GM19193 (cell line): ENCODE data around the gene CENPX.

Experiments used
- POLR2A ChIP-seq: IDR thresholded peaks from 4 replicates; pipeline ENCODE4 v1.6.1; 2011; ENCODE audit not compliant: insufficient read depth, insufficient read length; ENCODE audit errors: extremely low read depth

Gene CENPX

DNA sequence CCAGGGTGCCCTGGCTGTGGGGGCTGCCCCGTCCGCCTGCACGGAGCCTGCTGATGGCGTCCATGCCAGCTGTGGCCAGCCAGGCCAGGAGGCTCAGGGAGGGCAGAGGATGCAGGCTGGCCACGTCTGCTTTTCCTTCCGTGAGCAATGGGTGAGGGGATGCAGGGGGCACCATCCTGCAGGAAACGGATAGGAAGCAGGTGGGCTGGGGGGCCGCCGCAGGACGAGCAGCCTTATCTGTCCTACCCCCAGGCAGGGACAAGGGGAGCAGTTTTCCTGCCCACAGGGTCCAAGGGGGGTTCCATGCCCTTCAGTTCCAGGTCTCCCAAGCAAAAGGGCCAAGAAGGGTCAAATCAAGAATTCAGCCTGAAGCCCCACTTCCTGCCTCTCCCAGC, 36.2 kb upstream of the CENPX start:
- TF ChIP-seq POLR2A = no peak

DNA sequence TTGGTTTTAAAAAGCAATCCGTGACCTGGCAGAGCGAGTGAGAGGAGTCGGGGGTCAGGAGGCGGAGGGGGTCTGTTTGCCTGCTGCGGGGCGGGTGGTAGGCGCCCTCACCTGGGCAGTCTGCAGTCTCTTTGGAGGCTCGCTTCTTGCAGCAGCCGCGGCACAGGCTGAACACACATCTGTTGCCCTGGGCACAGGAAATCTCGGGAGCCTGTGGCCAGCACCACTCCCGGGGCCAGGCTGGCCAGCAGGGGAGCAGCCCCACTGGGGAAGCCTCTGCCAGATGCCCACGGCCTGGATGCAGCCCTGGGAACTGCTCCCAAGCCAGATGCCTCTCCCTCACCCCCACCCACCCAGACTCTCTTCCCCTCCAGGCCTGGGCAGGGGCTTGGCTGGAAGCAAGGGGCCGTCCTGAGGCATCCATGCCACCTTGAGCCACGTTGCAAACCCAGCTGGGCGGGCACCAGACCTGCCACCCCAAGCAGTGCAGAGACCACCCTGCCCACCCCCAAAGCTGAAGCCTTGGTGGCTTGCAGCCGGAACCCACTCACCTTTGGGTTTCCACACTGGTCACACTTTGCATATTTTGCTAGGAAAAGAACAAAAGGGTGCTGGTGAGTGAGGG, 35.7 kb upstream of the CENPX start:
- no peak for TF ChIP-seq POLR2A

DNA sequence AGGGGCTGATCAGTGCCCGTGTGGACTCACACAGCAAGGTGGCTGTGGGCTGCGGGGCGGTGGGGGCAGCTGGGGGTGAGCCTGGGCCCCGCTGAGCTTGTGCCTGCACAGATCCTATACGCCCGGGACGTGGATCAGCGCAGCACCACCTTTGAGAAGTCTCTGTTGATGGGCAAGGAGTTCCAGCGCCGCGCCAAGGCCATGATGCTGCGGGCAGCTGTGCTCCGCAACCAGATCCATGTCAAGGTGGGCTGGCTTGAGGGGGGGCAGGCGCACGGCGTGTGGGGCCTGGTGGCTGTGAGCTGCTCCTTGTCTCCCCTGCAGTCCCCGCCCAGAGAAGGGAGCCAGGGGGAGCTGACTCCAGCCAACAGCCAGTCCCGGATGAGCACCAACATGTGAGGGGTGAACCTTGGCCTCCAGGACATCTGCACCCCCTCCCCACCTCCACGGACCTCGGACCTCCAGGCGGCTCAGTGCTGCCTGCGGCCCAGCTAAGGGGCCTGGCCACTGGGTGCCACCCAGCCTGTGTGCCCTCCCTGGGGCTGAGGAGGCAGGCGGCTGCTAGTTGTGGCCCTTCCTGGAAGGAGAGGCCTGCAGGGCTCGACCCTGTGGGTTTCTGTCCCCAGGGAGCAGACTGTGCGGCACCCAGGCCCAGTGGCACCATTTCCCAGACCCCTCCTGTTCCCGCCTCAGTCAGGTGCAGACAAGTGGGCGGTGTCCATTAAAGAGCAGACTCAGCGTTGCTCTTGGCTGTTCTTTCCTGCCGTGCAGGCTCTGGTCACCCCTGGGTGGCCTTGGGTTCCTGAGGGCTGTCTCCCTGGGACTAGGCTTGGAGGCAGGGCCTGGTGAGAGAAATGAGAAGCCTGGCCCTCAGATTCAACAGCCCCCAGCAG, 34.3 kb upstream of the CENPX start:
- no peak for TF ChIP-seq POLR2A

DNA sequence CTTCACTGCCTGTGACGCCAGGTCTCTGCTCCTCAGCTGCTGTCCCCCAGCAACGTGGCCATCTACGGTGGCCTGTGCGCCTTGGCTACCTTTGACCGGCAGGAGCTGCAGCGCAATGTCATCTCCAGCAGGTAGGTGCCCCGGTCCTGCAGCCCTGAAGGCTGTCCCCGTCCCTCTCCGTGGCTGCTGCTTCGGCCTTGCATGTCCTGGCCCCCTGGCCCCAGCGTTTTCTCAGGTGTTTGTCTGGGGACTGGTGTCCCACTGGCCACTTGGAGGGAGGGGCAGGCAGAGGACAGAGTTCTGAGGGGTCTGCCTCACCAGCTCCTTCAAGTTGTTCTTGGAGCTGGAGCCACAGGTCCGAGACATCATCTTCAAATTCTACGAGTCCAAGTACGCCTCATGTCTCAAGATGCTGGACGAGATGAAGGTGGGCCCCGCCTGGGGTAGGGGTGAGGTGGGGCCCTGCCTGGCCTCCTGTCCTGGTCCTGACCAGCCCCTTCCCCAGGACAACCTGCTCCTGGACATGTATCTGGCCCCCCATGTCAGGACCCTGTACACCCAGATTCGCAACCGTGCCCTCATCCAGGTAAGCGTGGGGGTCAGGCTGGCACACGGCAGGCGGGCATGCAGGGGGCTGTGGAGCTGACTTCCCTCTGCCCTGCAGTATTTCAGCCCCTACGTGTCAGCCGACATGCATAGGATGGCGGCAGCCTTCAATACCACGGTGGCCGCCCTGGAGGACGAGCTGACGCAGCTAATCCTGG, 33.5 kb upstream of the CENPX start:
- peak; percentile 30 for TF ChIP-seq POLR2A

DNA sequence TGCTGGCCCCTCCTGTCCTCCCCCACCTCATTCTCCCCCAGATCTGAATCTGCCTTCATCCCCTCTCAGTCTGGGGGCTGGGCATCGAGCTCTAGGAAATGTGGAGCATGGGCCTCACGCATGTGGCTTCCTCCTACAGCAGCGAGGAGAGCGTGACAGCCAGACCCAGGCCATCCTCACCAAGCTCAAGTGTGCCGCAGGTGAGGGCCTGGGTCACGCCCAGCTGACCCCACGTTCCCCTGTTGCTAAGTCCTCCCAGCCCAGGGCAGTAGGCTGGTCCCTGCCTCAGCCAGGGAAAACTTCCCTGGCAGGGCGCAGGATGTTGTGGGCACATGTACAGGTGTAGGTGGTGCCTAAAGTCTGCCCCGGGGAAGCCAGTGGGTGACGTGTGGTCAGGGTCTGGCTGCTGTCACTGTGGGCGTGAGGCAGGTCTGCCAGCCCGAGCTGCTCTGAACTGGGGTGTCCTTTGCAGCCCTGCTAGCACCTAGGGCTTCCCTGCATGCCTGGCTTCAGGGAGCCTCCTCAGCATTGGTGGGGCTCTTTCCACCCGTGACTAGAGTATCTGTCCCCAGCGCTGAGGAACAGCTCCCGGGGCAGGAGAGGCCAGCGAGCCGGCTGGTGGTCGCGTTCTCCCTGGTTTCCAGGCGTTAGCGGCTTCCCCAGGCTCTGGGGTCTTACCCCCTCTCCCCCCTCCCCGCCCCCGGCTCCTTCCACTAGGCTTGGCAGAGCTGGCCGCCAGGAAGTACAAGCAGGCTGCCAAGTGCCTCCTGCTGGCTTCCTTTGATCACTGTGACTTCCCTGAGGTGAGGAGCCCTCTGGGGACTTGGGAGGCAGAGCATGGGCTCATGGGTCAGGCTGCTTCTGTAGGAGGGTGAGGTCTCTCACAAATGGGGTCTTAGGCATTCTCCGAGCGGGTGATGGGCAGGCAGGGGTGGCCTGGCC, 32.6 kb upstream of the CENPX start:
- TF ChIP-seq POLR2A = no peak

DNA sequence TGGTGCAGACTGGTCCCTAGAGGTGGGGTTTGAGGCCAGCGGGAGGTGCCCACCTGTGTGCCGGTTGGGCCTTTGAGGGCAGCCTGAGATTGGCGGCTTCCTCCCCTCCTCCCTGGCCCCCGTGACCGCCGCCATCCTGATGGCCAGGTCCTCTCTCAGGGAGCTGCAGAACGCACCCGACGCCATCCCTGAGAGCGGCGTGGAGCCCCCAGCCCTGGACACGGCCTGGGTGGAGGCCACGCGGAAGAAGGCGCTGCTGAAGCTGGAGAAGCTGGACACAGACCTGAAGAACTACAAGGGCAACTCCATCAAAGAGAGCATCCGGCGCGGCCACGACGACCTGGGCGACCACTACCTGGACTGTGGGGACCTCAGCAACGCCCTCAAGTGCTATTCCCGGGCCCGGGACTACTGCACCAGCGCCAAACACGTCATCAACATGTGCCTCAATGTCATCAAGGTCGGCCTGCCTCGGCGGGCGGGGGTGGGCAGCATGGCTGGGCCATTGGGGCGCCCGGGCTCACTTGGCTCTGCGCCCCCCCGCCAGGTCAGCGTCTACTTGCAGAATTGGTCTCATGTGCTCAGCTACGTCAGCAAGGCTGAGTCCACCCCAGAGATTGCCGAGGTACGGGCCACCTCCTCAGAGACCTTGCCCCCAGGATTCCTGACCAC, 31.8 kb upstream of the CENPX start:
- TF ChIP-seq POLR2A = no peak

DNA sequence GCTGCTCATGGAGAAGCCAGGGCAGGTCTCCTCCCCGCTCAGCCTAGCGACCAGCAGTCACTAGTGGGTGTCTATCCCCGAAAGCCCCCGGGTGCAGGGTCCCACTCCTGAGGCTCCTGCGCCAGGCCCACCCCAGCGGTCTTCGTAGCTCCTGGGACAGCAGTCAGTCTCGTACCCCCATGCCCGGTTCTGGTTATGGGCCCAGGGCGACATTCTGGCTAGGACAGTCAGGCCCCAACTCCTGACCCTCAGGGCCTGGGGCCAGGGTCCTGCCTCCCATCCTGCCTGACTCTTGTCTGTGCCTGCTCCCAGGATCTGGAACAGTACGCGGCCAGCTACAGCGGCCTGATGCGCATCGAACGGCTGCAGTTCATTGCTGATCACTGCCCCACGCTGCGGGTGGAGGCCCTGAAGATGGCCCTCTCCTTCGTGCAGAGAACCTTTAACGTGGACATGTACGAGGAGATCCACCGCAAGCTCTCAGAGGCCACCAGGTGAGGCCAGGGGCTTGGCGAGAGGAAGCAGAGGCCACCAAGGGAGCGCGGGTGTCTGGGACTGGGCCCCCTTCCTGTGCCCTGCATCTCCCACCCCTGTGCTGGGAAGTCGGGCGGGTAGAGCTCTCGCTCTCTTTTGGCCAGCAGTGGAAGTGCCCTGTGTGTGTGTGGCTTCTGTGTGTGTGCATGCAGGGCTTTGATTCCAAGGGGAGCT, 31.0 kb upstream of the CENPX start:
- TF ChIP-seq POLR2A = no peak

DNA sequence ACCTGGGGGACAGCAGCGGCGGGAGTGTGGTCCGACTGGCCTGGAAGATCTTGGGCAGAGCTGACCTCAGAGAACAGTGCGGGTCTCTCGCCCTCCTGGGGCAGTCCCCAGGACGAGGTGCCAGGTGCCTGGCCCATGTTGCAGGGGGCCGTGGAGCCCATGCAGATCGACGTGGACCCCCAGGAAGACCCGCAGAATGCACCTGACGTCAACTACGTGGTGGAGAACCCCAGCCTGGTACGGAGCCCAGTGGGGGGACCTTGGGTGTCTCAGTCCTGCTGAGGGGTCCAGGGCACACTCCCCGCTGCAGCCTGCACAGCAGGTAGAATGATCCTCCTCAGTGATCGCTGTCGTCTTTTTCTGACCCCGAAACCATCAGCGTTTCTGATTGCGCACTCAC, 30.5 kb upstream of the CENPX start:
- no peak for TF ChIP-seq POLR2A

DNA sequence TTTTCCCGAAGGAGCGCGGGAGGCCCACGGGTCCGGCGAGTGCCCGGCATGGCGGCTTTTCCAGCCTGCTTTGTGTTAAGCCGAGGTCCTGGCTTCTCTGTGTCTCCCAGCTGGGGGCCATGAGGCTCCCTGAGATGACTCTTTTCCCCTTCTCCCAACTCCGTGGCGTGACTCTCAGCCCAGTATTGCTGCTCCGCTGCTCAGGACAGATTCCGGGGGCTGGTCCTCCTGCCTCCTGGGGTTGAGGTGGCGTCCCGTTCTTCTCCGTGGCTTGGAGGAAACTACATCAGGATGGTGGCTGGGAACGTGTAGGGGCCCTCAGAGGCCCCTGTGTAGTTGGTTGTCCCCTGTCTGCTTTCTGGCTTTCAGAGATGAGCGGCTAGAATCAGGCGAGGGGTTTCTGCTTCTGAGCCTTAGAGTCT, 30.0 kb upstream of the CENPX start:
- no peak for TF ChIP-seq POLR2A

DNA sequence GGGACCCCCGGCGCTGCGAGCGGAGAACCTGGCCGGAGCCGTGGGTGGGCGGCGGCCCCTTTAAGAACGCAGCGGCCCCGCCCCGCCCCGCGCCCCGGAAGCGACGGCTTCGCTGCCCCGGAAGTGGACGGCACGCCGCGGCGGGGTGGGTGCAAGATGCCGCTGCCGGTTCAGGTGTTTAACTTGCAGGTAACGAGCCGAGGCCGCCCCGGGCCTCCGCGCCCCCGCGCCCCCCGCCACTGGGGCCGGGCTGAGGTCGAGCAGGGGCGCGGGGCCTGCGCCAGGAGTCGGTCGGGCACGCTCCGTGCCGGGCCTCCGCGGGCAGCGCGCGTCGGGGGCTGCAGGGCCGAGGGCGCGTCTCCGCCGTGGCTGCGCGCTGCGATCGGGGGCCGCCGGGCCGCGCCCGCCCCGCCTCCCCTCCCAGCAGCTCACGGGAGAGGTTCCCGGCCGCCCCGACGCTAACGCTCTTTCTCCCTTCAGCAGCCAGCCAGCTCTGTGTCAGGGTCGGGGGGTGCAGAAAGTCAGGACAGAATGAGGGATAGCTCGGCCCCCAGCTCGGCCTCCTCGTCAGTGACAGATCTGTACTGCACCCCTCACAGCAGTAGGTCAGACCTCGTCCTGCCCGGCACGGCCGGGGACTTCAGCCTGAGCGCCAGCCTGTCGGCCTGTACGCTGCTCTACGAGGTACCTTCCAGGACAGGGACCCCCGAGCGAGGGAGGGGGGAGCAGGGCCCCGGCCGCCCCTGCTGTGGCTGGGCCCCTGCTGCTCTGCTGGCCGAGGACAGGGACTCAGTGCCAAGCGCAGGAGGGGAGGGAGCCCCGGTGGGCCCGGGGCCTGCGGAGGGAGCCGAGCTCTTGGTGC, 29.3 kb upstream of the CENPX start, which contains the start of the genes GPS1 and RFNG:
TSS of gene GPS1 (plus strand) at position 123 of the 862 bp plus-strand sequence. CDS start at position 157, 34 bp downstream.
TSS of gene RFNG (minus strand) at position 36 of the 862 bp plus-strand sequence. CDS start 45 bp downstream, outside the sequence.
- TF ChIP-seq POLR2A = peak; percentile 52

DNA sequence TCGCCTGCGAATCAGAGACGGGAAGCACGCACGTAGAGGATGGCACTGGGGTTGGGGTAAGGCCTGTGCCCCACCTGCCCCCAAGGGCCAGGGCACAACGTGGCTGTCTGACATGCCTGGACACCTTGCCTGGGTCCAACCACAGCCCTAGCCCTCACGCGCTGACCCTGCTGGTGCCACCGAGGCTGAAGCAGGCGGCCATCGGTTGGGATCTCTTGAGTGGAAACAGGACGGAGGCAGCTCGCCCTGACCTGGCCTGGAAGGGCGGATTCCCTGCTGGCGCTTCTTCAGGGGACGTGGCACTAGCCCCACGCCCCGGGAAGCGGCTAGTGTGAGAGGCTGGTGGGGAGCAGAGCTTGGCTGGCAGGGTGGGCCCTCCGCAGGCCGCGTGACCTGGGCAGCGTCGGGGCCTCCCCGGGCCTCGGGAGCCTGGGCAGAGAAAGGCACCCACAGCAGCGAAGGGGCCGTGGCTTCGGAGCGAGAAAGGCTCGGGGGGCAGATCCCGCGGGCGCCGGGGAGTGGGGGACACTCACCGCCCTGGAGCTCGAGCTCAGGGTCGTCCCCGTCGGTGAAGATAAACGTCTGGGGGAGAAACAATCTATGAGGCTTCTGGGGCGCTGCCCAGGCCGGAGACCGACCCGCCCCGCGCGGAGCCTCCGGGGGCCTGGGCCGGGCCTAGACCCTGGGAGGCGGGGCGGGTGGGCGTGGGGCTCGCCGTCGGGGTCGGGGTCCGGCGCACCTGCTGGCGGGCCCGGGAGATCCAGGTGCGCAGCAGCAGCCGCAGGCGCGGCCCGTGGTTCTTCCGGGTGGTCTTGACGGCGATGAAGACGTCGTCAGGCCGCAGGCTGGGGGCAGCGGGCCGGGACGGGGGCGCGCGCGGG, 28.3 kb upstream of the CENPX start:
- TF ChIP-seq POLR2A = no peak

DNA sequence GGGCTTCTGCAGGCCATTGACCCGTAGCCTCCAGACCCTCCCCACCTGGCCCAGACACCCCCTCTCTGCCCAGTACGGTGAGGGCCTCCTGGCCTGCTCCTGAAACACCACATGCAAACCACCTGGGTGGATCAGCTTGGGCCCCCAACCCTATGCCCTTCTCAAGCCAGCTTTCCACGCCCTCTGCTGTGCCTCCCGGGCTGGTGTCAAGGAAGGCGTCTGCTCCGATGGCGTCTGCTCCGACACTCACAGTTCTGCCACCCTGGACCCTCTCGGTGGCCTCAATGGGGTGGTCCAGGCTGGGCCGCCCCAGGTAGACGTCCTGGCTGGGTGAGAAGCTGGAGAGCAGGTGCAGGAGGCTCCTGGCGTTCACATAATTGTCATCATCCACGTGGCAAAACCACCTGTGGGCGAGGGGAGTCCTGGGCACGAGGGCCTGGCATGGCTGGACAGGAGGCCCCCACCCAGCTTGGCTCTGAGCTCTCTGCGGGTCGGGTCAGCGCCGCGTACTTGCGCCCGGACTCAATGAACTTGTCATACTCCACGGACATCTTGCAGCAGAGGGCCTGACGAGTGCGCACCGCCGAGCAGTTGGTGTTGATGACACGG, 27.6 kb upstream of the CENPX start:
- no peak for TF ChIP-seq POLR2A
